Testis (tissue), 2 donors: ENCODE results near the gene CRACDL.

Experiments
- CTCF ChIP-seq, 3 experiments: fragments of 450-650 bp in 2 of 3; fragments of 200-600 bp in 1 of 3; sonication (generic) in 1 of 3; IDR thresholded peaks; one replicate each; pipeline ENCODE4 v1.5.1; 2016 to 2019; ENCODE audit warnings: antibody characterized with exemption in 3 of 3, mild to moderate bottlenecking in 2 of 3, moderate library complexity in 1 of 3
- POLR2A ChIP-seq: fragments of 450-650 bp; IDR thresholded peaks from one replicate; pipeline ENCODE4 v1.6.1; 2017; ENCODE audit warnings: antibody characterized with exemption, mild to moderate bottlenecking, moderate library complexity

- TF ChIP-seq CTCF (IDR thresholded peaks at IDR 0.05), result no peak
- TF ChIP-seq POLR2A, result no peak
These were observed 36.9 kb downstream of the CRACDL start for GRCh38 chr2:98899041-98899702.
